ENCODE data around the gene TMEM109.

DNA sequence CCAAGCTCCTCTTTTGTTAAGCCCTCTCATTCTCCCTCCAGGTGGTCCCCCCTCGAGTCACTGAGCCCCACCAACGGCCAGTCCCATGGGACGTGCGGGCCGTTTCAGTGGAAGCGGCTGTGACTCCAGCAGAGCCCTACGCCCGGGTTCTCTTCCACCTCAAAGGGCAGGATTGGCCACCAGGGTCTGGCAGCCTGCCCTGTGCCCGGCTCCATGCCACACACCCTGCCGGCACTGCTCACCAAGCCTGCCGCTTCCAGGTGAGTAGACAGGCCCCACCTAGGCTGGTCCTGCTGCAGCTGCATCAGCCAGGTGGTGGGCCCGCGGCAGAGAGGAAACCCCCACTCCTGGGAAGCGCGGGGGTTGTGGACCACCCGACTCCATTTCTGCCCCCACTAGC is 13.6 kb downstream of the TMEM109 start:
- TF ChIP-seq, protein P1, sequence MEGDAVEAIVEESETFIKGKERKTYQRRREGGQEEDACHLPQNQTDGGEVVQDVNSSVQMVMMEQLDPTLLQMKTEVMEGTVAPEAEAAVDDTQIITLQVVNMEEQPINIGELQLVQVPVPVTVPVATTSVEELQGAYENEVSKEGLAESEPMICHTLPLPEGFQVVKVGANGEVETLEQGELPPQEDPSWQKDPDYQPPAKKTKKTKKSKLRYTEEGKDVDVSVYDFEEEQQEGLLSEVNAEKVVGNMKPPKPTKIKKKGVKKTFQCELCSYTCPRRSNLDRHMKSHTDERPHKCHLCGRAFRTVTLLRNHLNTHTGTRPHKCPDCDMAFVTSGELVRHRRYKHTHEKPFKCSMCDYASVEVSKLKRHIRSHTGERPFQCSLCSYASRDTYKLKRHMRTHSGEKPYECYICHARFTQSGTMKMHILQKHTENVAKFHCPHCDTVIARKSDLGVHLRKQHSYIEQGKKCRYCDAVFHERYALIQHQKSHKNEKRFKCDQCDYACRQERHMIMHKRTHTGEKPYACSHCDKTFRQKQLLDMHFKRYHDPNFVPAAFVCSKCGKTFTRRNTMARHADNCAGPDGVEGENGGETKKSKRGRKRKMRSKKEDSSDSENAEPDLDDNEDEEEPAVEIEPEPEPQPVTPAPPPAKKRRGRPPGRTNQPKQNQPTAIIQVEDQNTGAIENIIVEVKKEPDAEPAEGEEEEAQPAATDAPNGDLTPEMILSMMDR (IDR thresholded peaks at IDR 0.05): no peak
- TF ChIP-seq POLR2A (IDR thresholded peaks at IDR 0.05): no peak
